Measurements from ENCODE around the gene ARHGAP8.

Gene ARHGAP8

DNA sequence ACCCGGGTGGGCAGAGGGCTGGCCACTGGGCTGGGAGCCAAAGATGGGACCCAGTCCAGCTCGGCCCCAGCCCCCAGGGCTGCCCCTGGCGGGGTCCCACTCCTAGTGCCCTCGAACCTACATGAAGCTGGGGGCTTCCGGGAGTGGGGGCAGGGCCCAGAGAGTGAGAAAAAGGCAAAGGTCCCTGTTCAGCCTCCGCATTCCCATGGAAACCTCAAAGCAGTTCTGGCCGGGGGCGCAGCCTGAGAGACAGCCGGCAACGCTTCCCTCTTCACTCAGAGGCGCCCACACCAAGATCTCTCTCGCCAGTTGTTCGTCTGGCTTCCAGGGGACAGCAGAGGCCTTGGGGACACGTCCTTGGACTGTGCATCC lies 22.4 kb upstream of the ARHGAP8 start:
- TF ChIP-seq, protein P1, sequence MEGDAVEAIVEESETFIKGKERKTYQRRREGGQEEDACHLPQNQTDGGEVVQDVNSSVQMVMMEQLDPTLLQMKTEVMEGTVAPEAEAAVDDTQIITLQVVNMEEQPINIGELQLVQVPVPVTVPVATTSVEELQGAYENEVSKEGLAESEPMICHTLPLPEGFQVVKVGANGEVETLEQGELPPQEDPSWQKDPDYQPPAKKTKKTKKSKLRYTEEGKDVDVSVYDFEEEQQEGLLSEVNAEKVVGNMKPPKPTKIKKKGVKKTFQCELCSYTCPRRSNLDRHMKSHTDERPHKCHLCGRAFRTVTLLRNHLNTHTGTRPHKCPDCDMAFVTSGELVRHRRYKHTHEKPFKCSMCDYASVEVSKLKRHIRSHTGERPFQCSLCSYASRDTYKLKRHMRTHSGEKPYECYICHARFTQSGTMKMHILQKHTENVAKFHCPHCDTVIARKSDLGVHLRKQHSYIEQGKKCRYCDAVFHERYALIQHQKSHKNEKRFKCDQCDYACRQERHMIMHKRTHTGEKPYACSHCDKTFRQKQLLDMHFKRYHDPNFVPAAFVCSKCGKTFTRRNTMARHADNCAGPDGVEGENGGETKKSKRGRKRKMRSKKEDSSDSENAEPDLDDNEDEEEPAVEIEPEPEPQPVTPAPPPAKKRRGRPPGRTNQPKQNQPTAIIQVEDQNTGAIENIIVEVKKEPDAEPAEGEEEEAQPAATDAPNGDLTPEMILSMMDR (IDR thresholded peaks at IDR 0.05; ENCODE audit: insufficient read depth, low read depth, low read length, missing control alignments), result no peak
- no peak for DNase-seq (ENCODE audit: low read depth)
- no peak overlapping the region for H3K4me3 ChIP-seq (ENCODE audit: low read depth, low read length)

- no peak for DNase-seq (ENCODE audit: low read depth)
- TF ChIP-seq, protein P1 (IDR thresholded peaks at IDR 0.05; ENCODE audit: insufficient read depth, low read depth, low read length, missing control alignments), result no peak
- H3K4me3 ChIP-seq (ENCODE audit: low read depth, low read length), result no peak overlapping the region
Observed at GRCh38 chr22:44730490-44731356, 21.7 kb upstream of the ARHGAP8 start.

DNA sequence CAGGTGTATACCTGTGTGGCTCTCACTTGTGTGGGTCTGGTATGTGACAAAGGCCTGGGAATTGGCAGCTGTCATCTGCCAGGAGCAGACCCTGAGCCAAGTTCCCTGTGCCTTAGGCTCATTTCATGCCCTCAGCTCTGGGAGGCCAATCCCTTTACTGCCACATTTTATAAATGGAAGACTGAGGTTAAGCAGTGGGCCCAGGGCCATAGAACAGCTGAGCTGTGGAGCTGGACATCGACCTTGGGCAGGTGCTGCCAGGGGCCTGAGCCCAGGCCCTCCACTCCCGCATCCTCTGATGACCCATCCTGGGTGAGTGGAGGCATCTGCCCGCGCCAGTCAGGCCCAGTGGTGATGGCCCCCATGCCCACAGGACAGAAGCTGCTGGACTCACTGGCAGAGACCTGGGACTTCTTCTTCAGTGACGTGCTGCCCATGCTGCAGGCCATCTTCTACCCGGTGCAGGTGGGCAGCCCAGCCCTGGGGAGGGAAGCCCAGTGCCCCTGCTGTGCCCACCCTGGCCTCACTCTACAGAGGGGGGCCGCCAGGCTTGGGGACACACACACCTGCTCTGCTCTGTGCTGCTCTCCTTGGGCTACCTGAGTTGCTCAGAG lies 20.9 kb upstream of the ARHGAP8 start:
- DNase-seq (ENCODE audit: low read depth), result no peak
- TF ChIP-seq, protein P1 (IDR thresholded peaks at IDR 0.05; ENCODE audit: insufficient read depth, low read depth, low read length, missing control alignments), result no peak

DNA sequence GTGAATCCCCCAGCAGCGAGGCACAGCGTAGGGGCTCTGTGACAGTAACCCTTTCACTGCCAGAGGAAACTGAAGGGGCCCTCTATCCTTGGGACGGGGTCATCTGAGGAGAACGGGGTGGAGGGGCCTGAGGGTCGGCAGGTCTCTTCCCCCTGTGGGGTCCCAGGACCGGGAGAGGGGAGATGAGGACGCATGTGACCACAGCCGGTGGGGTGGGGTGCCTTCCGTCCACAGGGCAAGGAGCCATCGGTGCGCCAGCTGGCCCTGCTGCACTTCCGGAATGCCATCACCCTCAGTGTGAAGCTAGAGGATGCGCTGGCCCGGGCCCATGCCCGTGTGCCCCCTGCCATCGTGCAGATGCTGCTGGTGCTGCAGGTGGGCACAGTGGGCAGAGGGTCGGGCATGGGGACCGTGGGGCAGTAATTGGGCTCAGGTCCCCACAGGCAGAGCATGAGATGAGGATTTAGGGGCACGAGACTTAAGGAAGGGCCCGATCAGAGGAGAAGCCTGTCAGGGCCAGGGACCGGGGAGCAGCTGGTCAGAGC lies 20.3 kb upstream of the ARHGAP8 start:
- DNase-seq (ENCODE audit: low read depth), result no peak
- no peak overlapping the region for H3K4me3 ChIP-seq (ENCODE audit: low read depth, low read length)
- TF ChIP-seq, protein P1 (IDR thresholded peaks at IDR 0.05; ENCODE audit: insufficient read depth, low read depth, low read length, missing control alignments), result no peak

More for the DNA sequence above, 20.9 kb upstream of the ARHGAP8 start:
- H3K4me3 ChIP-seq (ENCODE audit: low read depth, low read length), result no peak overlapping the region

DNA sequence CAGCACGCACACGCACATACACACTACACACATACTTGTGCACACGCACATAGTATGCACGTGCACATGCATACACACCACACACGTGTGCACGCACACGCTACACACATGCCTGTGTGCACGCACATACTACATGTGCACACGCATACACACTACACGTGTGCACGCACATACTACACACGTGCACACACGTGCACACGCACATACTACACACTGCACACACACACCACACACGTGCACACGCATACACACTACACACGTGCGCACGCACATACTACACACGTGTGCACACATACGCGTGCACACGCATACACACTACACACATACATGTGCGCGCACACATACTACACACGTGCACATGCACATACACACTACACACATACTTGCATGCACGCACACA lies 19.7 kb upstream of the ARHGAP8 start:
- TF ChIP-seq, protein P1 (IDR thresholded peaks at IDR 0.05; ENCODE audit: insufficient read depth, low read depth, low read length, missing control alignments), result no peak
- no peak for DNase-seq (ENCODE audit: low read depth)
- no peak overlapping the region for H3K4me3 ChIP-seq (ENCODE audit: low read depth, low read length)

GRCh38 chr22:44733426-44734106 lies 18.8 kb upstream of the ARHGAP8 start:
- no peak for DNase-seq (ENCODE audit: low read depth)
- TF ChIP-seq, protein P1 (IDR thresholded peaks at IDR 0.05; ENCODE audit: insufficient read depth, low read depth, low read length, missing control alignments), result no peak
- H3K4me3 ChIP-seq (ENCODE audit: low read depth, low read length), result no peak overlapping the region

Data from GM12865 (cell line).